Fibroblast of lung (primary cell): ENCODE results near the gene PPP2R2D. TPM values are rescaled to one million over a fixed set of nuclear protein-coding genes. Genes with fewer than 3 reads are reported as not detected.

Experiments used
- DNase-seq, 2 donors: peaks; one replicate each; pipeline versions ENCODE4 v3.0.0 to v3.0.0-alpha.2; 2010; ENCODE audit warnings: low read depth in 2 of 2
- H2AFZ ChIP-seq: 2 replicates; pipeline ENCODE4 v1.5.1; 2012; ENCODE audit warnings: low read length, control low read depth, inconsistent platforms
- H3K27ac ChIP-seq: 2 replicates; pipeline ENCODE4 v1.5.1; 2011; ENCODE audit warnings: low read length, control low read depth; ENCODE audit not compliant: insufficient read depth
- H3K27me3 ChIP-seq: 2 replicates; pipeline ENCODE4 v1.5.1; 2011; ENCODE audit warnings: mild to moderate bottlenecking, low read length; ENCODE audit not compliant: control insufficient read depth, insufficient read depth
- H3K36me3 ChIP-seq: 2 replicates; pipeline ENCODE4 v1.5.1; 2011; ENCODE audit warnings: low read length; ENCODE audit not compliant: control insufficient read depth, insufficient read depth
- H3K4me1 ChIP-seq: 2 replicates; pipeline ENCODE4 v1.5.1; 2011; ENCODE audit warnings: low read length; ENCODE audit not compliant: control insufficient read depth, insufficient read depth; ENCODE audit errors: extremely low read depth
- H3K4me2 ChIP-seq: 2 replicates; pipeline ENCODE4 v1.5.1; 2011; ENCODE audit warnings: low read length, control low read depth; ENCODE audit not compliant: insufficient read depth; ENCODE audit errors: extremely low read depth
- H3K4me3 ChIP-seq, 4 experiments: fragments of 200-600 bp in 1 of 4; sonication (generic) in 1 of 4; replicated peaks in 1 of 4; 2 replicates each; pipeline ENCODE4 v1.5.1; 2011 to 2016; ENCODE audit warnings: low read length in 4 of 4, low read depth in 3 of 4, mild to moderate bottlenecking in 3 of 4, control low read depth in 2 of 4, inconsistent platforms in 1 of 4, mixed read lengths in 1 of 4; ENCODE audit not compliant: insufficient read depth in 1 of 4; ENCODE audit errors: control extremely low read depth in 1 of 4
- H3K79me2 ChIP-seq: 2 replicates; pipeline ENCODE4 v1.5.1; 2012; ENCODE audit warnings: mild to moderate bottlenecking, low read length, inconsistent platforms; ENCODE audit not compliant: control insufficient read depth, insufficient read depth
- H3K9ac ChIP-seq: 2 replicates; pipeline ENCODE4 v1.5.1; 2011; ENCODE audit warnings: mild to moderate bottlenecking, low read length, control low read depth; ENCODE audit not compliant: insufficient read depth
- H3K9me3 ChIP-seq: 2 replicates; pipeline ENCODE4 v1.5.1; 2012; ENCODE audit warnings: low read depth, low read length; ENCODE audit not compliant: control insufficient read depth, insufficient read depth
- H4K20me1 ChIP-seq: 2 replicates; pipeline ENCODE4 v1.5.1; 2011; ENCODE audit warnings: low read length; ENCODE audit not compliant: control insufficient read depth, insufficient read depth; ENCODE audit errors: extremely low read depth
- CTCF ChIP-seq, 2 donors: IDR thresholded peaks in 1 of 2; conservative IDR thresholded peaks in 1 of 2; 1 replicate in 1 of 2; 2 replicates in 1 of 2; pipeline ENCODE4 v1.5.1; 2011 to 2012; ENCODE audit warnings: low read length in 2 of 2, control low read depth in 1 of 2, inconsistent platforms in 1 of 2, low read depth in 1 of 2, mild to moderate bottlenecking in 1 of 2
- EZH2 ChIP-seq: IDR thresholded peaks from 2 replicates; pipeline ENCODE4 v1.5.1; 2012; ENCODE audit warnings: low read length, control low read depth, mild to moderate bottlenecking; ENCODE audit errors: missing control alignments
- polyA plus RNA-seq, 2 donors: library from polyadenylated mRNA; depleted of rRNA in 1 of 2; stranded (reverse) in 1 of 2; unstranded in 1 of 2; fragments of >200 nt; gene quantifications; 2 replicates each; pipeline ENCODE4 v1.2.1, GENCODE V29; 2011 to 2012; ENCODE audit warnings: missing spikeins in 1 of 2
- total RNA-seq: library from RNA; depleted of rRNA; stranded (reverse); fragments of >200 nt; gene quantifications from 2 replicates; pipeline ENCODE4 v1.2.1, GENCODE V29; 2014

The PPP2R2D gene
- total and polyA plus RNA-seq, 2 donors (not counting 1 experiment from before 2014, with no cell fraction given) = 23.3 to 25.4 TPM

DNA sequence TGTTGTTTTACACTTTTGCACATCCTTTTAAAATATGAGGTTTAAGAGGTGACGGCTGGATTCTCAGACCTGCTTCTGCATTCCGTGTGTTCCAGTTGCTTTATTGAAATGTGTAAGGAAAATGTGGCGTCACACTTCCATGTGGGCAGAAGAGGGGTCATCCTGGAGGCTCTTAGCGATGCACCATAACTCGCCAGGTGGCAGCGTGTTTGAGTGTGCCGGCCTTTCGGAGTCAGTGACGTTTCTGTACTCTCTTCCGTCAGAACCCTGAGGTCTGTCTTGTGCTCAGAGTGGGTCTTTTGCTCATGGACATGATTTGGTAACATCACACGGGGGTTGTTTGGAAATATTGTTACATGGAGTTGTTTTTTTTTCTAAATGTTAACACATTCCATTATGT, 9.1 kb downstream of the PPP2R2D start:
- no peak for TF ChIP-seq CTCF (conservative IDR thresholded peaks at IDR 0.05 in 1 of 2, IDR thresholded peaks at IDR 0.05 in 1 of 2; ENCODE audit: low read depth in 1 of 2, low read length in 2 of 2)
- TF ChIP-seq EZH2 = no peak
- Histone ChIP-seq H3K4me3 (no peak overlapping the region), H3K9ac (no peak overlapping the region), H4K20me1 (no peaks in the 10 kb centered on the region), H3K4me2 (no peak overlapping the region), H3K4me1 (peaks cover 2% of the 10 kb centered on the region), H3K79me2 (peaks cover 81% of the 10 kb centered on the region), H3K9me3 (no peaks in the 10 kb centered on the region), H2AFZ (no peak overlapping the region), H3K36me3 (peaks cover 6% of the 10 kb centered on the region), H3K27me3 (no peaks in the 10 kb centered on the region), H3K27ac (no peak overlapping the region)
- DNase-seq = no peak

GRCh38 chr10:131910663-131911314, 10.0 kb downstream of the PPP2R2D start:
- no peak overlapping the region for H2AFZ ChIP-seq
- no peak overlapping the region for H3K9ac ChIP-seq
- H4K20me1 ChIP-seq = no peaks in the 10 kb centered on the region
- H3K27ac ChIP-seq = no peak overlapping the region
- H3K4me3 ChIP-seq = no peak overlapping the region
- H3K4me2 ChIP-seq = no peak overlapping the region
- H3K27me3 ChIP-seq = no peaks in the 10 kb centered on the region
- peaks cover 2% of the 10 kb centered on the region for H3K36me3 ChIP-seq
- peaks cover 2% of the 10 kb centered on the region for H3K4me1 ChIP-seq
- no peak for DNase-seq
- TF ChIP-seq EZH2 (no peak), CTCF (conservative IDR thresholded peaks at IDR 0.05 in 1 of 2, IDR thresholded peaks at IDR 0.05 in 1 of 2; ENCODE audit: low read depth in 1 of 2, low read length in 2 of 2) (no peak)
- H3K9me3 ChIP-seq = no peaks in the 10 kb centered on the region
- peaks cover 80% of the 10 kb centered on the region for H3K79me2 ChIP-seq

DNA sequence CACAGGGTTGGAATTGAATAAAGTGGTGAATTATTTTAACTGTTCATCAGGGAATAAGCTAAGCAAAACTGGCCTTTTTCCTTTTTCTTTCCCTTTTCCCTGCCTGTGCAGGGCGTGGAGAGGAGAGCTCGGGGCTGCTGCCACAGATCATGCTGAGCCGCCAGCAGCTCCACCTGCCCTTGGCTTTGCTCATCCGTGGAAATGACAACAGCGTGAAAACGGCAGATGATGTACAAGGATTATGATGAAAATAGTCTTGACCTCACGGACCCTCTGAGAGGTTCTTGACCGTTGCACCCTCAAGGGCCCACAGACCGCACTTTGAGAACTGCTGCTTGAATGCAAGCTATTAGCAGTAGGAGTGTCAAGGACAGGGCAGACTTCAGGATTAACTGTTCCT, 10.6 kb downstream of the PPP2R2D start:
- Histone ChIP-seq H2AFZ (no peak overlapping the region), H3K36me3 (no peaks in the 10 kb centered on the region), H3K4me2 (no peak overlapping the region), H3K4me3 (no peak overlapping the region), H3K9ac (no peak overlapping the region), H3K79me2 (peaks cover 80% of the 10 kb centered on the region), H3K27me3 (no peaks in the 10 kb centered on the region), H3K4me1 (peaks cover 2% of the 10 kb centered on the region), H3K9me3 (no peaks in the 10 kb centered on the region), H4K20me1 (no peaks in the 10 kb centered on the region), H3K27ac (no peak overlapping the region)
- no peak for TF ChIP-seq CTCF (conservative IDR thresholded peaks at IDR 0.05 in 1 of 2, IDR thresholded peaks at IDR 0.05 in 1 of 2; ENCODE audit: low read depth in 1 of 2, low read length in 2 of 2)
- no peak for TF ChIP-seq EZH2
- DNase-seq = no peak
